GM12892 (cell line): Measurements from ENCODE around the gene LIME1.

Experiments used
- POLR2A ChIP-seq: IDR thresholded peaks from 2 replicates; pipeline ENCODE4 v1.6.1; 2011; ENCODE audit warnings: low read depth, low read length, control low read depth
- POLR2AphosphoS5 ChIP-seq: IDR thresholded peaks from 2 replicates; pipeline ENCODE4 v1.6.1; 2011; ENCODE audit warnings: low read depth, low read length, control low read depth

GRCh38 chr20:63701329-63702035, 35.0 kb upstream of the LIME1 start:
- TF ChIP-seq POLR2AphosphoS5 (no peak), POLR2A (0 out of 2 replicates have a peak, but pooled peaks have one; percentile 10)
